ENCODE data around the gene UBR3. TPM values are rescaled to one million over a fixed set of nuclear protein-coding genes. Genes with fewer than 3 reads are reported as not detected.

The UBR3 gene
- total and polyA plus RNA-seq, 4 donors, result 6.1 to 63.9 (median 41.2) TPM

DNA sequence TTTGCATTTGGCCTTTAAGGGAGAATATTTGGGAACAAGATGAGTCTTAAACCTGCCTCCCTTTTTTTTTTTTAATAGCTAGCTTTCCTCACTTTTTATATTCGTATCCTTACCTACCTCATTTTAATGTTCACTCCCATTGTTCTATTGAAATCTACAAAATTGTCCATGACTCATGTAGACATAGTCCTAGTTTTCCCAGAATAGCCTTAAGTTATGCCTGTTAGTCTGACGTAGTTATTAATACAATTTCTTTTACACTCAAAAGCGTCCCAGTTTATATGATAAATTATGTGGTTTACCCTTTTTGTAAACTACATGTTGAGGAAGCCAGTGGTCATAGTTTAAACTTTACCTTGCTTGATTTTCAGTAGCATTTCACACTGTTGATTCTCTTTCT, 73.4 kb downstream of the UBR3 start:
- Histone ChIP-seq H3K4me1 (ENCODE audit: control insufficient read depth in 1 of 2, insufficient read depth in 2 of 2, low read length in 2 of 2) (no peaks in the 10 kb centered on the region), H3K9me3 (ENCODE audit: control insufficient read depth, low read length) (no peaks in the 10 kb centered on the region), H3K27ac (ENCODE audit: low read depth in 1 of 2, low read length in 2 of 2) (no peak overlapping the region), H3K36me3 (ENCODE audit: control insufficient read depth in 1 of 2, insufficient read depth in 2 of 2, low read length in 1 of 2) (no peaks in the 10 kb centered on the region), H3K4me3 (ENCODE audit: low read length in 2 of 2) (no peak overlapping the region), H3K27me3 (ENCODE audit: control insufficient read depth in 1 of 2, insufficient read depth in 2 of 2, low read length in 1 of 2) (no peaks in the 10 kb centered on the region)
- DNase-seq (no peak), ATAC-seq (ENCODE audit: low FRiP score) (no peak)
- intact Hi-C loops (cut with DNase I), result no loop called here
- 80 to 87% methylated on average over 3 of the region's 3 CpGs for WGBS, 2 donors

DNA sequence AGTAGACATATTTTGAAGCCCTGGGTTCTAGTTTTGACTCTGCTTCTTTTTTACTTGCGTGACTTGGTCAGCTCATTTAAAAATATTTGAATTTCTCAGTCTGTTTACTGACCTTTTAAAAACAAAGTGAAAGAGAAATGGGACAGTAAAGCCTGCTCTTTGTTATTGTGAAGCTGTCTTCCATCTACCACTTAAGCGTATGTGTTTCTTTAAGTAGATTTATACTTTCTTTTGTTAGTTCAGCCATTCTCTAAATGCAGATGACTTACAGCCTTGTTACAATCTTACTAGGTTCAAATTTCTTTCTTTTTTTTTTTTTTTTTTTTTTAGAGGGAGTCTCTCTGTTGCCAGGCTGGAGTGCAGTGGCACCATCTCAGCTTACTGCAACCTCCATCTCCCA, 79.5 kb downstream of the UBR3 start:
- DNase-seq, result no peak
- no peaks in the 10 kb centered on the region for H3K4me1 ChIP-seq (ENCODE audit: control insufficient read depth in 1 of 2, insufficient read depth in 2 of 2, low read length in 2 of 2)
- WGBS, 2 donors, result 97 to 98% methylated on average over 2 of the region's 2 CpGs
- H3K27ac ChIP-seq (ENCODE audit: low read depth in 1 of 2, low read length in 2 of 2), result no peak overlapping the region
- H3K4me3 ChIP-seq (ENCODE audit: low read length in 2 of 2), result no peak overlapping the region
- ATAC-seq (ENCODE audit: low FRiP score), result no peak
- H3K9me3 ChIP-seq (ENCODE audit: control insufficient read depth, low read length), result no peaks in the 10 kb centered on the region
- H3K27me3 ChIP-seq (ENCODE audit: control insufficient read depth in 1 of 2, insufficient read depth in 2 of 2, low read length in 1 of 2), result no peaks in the 10 kb centered on the region
- intact Hi-C loops (cut with DNase I), result no loop called here
- peaks cover 0 to 4% of the 10 kb centered on the region in 2 donors for H3K36me3 ChIP-seq (ENCODE audit: control insufficient read depth in 1 of 2, insufficient read depth in 2 of 2, low read length in 1 of 2)

DNA sequence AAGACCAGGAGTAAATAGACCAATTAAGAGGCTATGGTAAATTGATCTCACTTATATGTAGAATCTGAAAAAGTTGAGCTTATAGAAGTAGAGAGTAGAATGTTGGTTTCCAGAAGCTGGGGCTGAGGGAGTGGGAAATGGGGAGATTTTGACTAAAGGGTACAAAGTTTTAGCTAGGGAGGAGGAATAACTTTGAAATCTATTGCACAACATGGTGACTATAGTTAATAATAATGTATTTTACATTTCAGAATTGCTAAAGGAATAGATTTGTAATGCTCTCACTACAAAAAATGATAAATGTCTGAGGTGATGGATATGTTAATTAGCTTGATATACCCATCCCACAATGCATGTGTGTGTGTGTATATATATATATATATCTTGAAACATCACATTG, 82.1 kb downstream of the UBR3 start:
- H3K27ac ChIP-seq (ENCODE audit: low read depth in 1 of 2, low read length in 2 of 2), result no peak overlapping the region
- peaks cover 0 to 4% of the 10 kb centered on the region in 2 donors for H3K36me3 ChIP-seq (ENCODE audit: control insufficient read depth in 1 of 2, insufficient read depth in 2 of 2, low read length in 1 of 2)
- no peaks in the 10 kb centered on the region for H3K27me3 ChIP-seq (ENCODE audit: control insufficient read depth in 1 of 2, insufficient read depth in 2 of 2, low read length in 1 of 2)
- no peak overlapping the region for H3K4me3 ChIP-seq (ENCODE audit: low read length in 2 of 2)
- no peaks in the 10 kb centered on the region for H3K4me1 ChIP-seq (ENCODE audit: control insufficient read depth in 1 of 2, insufficient read depth in 2 of 2, low read length in 2 of 2)
- ATAC-seq (ENCODE audit: low FRiP score), result no peak
- DNase-seq, result no peak
- no peaks in the 10 kb centered on the region for H3K9me3 ChIP-seq (ENCODE audit: control insufficient read depth, low read length)
- intact Hi-C loops (cut with DNase I), result no loop called here

DNA sequence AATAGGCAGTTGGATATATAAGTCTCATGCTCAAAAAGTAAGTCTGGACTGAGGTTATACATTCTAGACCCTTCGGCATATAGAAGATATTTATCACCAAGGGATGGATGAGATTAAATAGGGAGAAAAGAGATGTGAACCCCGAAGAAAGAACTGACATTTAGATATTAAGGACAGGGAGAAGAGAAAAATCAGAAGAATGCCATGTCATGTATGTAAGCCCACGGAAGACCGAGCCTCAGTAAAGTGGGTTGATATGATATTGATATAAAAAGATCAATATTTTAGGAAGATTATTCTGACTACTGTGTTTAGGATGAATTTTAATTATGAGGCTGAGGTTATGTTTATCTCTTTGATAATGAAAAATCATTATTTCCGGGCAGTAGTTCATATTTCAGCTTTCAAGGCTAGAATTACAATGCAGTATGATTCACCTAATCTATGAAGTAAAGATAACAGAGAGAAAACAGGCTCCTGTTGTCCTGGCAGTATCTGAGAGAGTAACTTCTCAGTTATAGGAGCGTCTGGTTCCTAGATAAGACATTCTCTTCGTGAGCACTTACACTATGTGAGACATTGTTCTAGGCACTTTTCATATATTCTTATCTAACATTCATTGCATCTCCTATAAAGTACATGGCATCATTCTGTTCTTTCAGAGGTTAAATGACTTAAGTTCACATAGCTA, 83.0 kb downstream of the UBR3 start:
- no peak for DNase-seq
- 67 to 69% methylated on average over 7 of the region's 7 CpGs for WGBS, 2 donors
- Histone ChIP-seq H3K27me3 (ENCODE audit: control insufficient read depth in 1 of 2, insufficient read depth in 2 of 2, low read length in 1 of 2) (no peaks in the 10 kb centered on the region), H3K9me3 (ENCODE audit: control insufficient read depth, low read length) (no peaks in the 10 kb centered on the region), H3K4me3 (ENCODE audit: low read length in 2 of 2) (no peak overlapping the region), H3K4me1 (ENCODE audit: control insufficient read depth in 1 of 2, insufficient read depth in 2 of 2, low read length in 2 of 2) (no peaks in the 10 kb centered on the region), H3K27ac (ENCODE audit: low read depth in 1 of 2, low read length in 2 of 2) (no peak overlapping the region), H3K36me3 (ENCODE audit: control insufficient read depth in 1 of 2, insufficient read depth in 2 of 2, low read length in 1 of 2) (peaks cover 0 to 4% of the 10 kb centered on the region in 2 donors)
- ATAC-seq (ENCODE audit: low FRiP score), result no peak
- intact Hi-C loops (cut with DNase I), result no loop called here

DNA sequence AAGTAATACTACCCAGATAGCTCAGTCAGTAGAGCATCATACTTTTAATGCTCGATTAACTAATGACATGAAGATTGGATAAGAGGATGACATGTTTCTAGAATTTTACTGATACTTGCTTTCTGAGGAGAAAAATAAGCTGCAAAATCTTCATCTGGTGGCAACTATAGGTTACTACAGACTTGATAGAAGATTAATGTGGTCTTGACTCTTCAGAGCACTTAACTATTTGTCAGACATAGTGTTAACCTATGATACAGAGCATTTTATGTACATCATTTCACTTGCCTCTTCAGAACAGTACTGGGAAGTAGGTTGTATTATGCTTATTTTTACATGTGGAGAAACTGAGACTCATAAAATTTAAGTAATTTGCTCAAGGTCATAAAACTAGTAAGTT, 83.9 kb downstream of the UBR3 start:
- 87 to 88% methylated on average over 1 of the region's 1 CpG for WGBS, 2 donors
- Histone ChIP-seq H3K27me3 (ENCODE audit: control insufficient read depth in 1 of 2, insufficient read depth in 2 of 2, low read length in 1 of 2) (no peaks in the 10 kb centered on the region), H3K9me3 (ENCODE audit: control insufficient read depth, low read length) (no peaks in the 10 kb centered on the region), H3K27ac (ENCODE audit: low read depth in 1 of 2, low read length in 2 of 2) (no peak overlapping the region), H3K4me1 (ENCODE audit: control insufficient read depth in 1 of 2, insufficient read depth in 2 of 2, low read length in 2 of 2) (no peaks in the 10 kb centered on the region), H3K4me3 (ENCODE audit: low read length in 2 of 2) (no peak overlapping the region), H3K36me3 (ENCODE audit: control insufficient read depth in 1 of 2, insufficient read depth in 2 of 2, low read length in 1 of 2) (peaks cover 0 to 4% of the 10 kb centered on the region in 2 donors)
- intact Hi-C loops (cut with DNase I), result no loop called here
- DNase-seq (no peak), ATAC-seq (ENCODE audit: low FRiP score) (no peak)

DNA sequence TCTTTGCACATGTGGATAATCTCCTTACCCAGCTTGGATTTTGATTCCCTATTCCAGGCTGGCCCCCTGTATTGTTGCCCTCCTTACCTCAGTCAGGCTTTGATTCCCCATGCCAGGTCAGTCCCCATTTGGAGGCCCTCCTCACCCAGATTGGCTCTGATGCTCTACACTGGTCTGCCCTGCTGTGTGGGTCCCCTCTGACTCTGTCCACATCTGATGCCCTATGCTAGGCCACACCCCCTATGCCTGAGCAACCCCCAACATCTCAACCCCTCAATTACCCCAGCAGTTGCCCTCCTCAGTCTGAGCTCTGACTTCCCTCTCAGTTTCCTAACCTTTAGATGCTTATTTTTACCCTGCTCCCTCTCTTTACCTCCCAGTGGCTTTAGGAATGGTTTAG, 89.4 kb downstream of the UBR3 start:
- H3K4me1 ChIP-seq (ENCODE audit: control insufficient read depth in 1 of 2, insufficient read depth in 2 of 2, low read length in 2 of 2), result peaks cover 0 to 4% of the 10 kb centered on the region in 2 donors
- no peaks in the 10 kb centered on the region for H3K9me3 ChIP-seq (ENCODE audit: control insufficient read depth, low read length)
- intact Hi-C loops (cut with DNase I), result no loop called here
- no peaks in the 10 kb centered on the region for H3K36me3 ChIP-seq (ENCODE audit: control insufficient read depth in 1 of 2, insufficient read depth in 2 of 2, low read length in 1 of 2)
- H3K27ac ChIP-seq (ENCODE audit: low read depth in 1 of 2, low read length in 2 of 2), result no peak overlapping the region
- no peaks in the 10 kb centered on the region for H3K27me3 ChIP-seq (ENCODE audit: control insufficient read depth in 1 of 2, insufficient read depth in 2 of 2, low read length in 1 of 2)
- H3K4me3 ChIP-seq (ENCODE audit: low read length in 2 of 2), result no peak overlapping the region
- no peak for DNase-seq
- no peak for ATAC-seq (ENCODE audit: low FRiP score)

DNA sequence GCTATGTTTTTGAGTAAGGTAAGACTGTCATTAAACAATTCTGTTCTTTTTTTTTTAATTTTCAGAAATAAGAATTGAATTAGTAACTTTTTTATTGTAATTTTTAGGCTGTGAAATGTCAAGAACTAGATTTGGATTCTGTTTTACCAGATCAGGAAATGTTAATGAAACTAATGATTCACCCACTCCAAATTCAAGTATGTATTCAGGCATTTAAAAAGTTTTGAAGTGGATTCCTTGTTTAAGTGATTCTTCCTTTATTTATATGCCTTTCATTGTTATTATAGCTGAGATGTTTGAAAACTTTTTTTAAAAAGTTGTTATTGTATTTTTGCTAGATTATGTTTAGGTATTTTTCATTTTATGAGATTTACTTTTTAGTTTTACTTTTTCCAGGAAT, 96.7 kb downstream of the UBR3 start:
- intact Hi-C loops (cut with DNase I), result loop anchor here in 1 of 2 donors (10.0 kb wide), 1 partner anchor 399 kb away; no protein-coding TSS in a partner anchor
- Histone ChIP-seq H3K9me3 (ENCODE audit: control insufficient read depth, low read length) (no peaks in the 10 kb centered on the region), H3K27me3 (ENCODE audit: control insufficient read depth in 1 of 2, insufficient read depth in 2 of 2, low read length in 1 of 2) (no peaks in the 10 kb centered on the region), H3K4me3 (ENCODE audit: low read length in 2 of 2) (no peak overlapping the region), H3K36me3 (ENCODE audit: control insufficient read depth in 1 of 2, insufficient read depth in 2 of 2, low read length in 1 of 2) (no peaks in the 10 kb centered on the region), H3K27ac (ENCODE audit: low read depth in 1 of 2, low read length in 2 of 2) (no peak overlapping the region), H3K4me1 (ENCODE audit: control insufficient read depth in 1 of 2, insufficient read depth in 2 of 2, low read length in 2 of 2) (no peaks in the 10 kb centered on the region)
- DNase-seq, result no peak
- no peak for ATAC-seq (ENCODE audit: low FRiP score)

DNA sequence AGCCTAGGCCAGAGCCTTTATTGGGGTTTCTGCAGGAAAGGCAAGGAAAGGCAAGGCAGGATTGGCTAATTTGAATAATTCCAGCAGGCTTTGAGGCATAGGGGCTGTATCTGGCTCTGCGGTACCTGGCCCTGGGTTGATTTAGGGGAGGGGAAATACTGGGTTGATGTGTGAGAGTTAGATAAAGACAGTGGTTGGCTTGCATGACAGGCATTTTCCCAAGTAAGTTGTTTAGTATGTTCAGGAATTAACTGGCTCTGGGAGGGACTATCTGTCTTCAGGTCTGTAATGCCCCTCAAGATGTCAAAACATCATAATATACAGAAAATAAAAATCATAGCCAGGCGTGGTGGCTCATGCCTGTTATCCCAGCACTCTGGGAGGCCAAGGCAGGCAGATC, 98.7 kb downstream of the UBR3 start:
- no peak for DNase-seq
- H3K27ac ChIP-seq (ENCODE audit: low read depth in 1 of 2, low read length in 2 of 2), result no peak overlapping the region
- intact Hi-C loops (cut with DNase I), result loop anchor here in 1 of 2 donors (10.0 kb wide), 1 partner anchor 401 kb away; no protein-coding TSS in a partner anchor
- 89 to 95% methylated on average over 2 of the region's 2 CpGs for WGBS, 2 donors
- no peaks in the 10 kb centered on the region for H3K9me3 ChIP-seq (ENCODE audit: control insufficient read depth, low read length)
- ATAC-seq (ENCODE audit: low FRiP score), result no peak
- H3K27me3 ChIP-seq (ENCODE audit: control insufficient read depth in 1 of 2, insufficient read depth in 2 of 2, low read length in 1 of 2), result no peaks in the 10 kb centered on the region
- H3K4me3 ChIP-seq (ENCODE audit: low read length in 2 of 2), result no peak overlapping the region
- no peaks in the 10 kb centered on the region for H3K36me3 ChIP-seq (ENCODE audit: control insufficient read depth in 1 of 2, insufficient read depth in 2 of 2, low read length in 1 of 2)
- H3K4me1 ChIP-seq (ENCODE audit: control insufficient read depth in 1 of 2, insufficient read depth in 2 of 2, low read length in 2 of 2), result no peaks in the 10 kb centered on the region

DNA sequence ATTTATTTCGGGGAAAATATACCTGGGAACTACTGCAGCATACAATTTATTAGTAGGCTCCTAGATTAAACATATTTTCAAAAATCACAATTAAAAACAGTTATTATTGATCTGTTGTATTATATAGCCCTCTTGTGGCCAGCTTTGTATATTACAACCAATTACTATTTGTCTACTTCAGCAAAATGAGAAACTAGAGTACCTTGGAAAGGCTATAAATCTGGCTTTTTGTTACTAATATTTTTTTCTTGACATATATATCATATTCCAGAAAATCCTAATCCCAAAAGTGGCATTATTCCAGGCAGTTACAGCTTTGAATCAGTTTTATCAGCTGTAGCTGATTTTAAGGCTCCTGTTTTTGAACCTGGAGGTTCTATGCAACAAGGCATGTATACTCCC, 101.2 kb downstream of the UBR3 start:
- WGBS, 2 donors, result 62 to 65% methylated on average over 1 of the region's 1 CpG
- Histone ChIP-seq H3K9me3 (ENCODE audit: control insufficient read depth, low read length) (no peaks in the 10 kb centered on the region), H3K27ac (ENCODE audit: low read depth in 1 of 2, low read length in 2 of 2) (no peak overlapping the region), H3K4me3 (ENCODE audit: low read length in 2 of 2) (no peak overlapping the region), H3K36me3 (ENCODE audit: control insufficient read depth in 1 of 2, insufficient read depth in 2 of 2, low read length in 1 of 2) (no peaks in the 10 kb centered on the region), H3K27me3 (ENCODE audit: control insufficient read depth in 1 of 2, insufficient read depth in 2 of 2, low read length in 1 of 2) (no peaks in the 10 kb centered on the region), H3K4me1 (ENCODE audit: control insufficient read depth in 1 of 2, insufficient read depth in 2 of 2, low read length in 2 of 2) (no peaks in the 10 kb centered on the region)
- DNase-seq (no peak), ATAC-seq (ENCODE audit: low FRiP score) (no peak)
- intact Hi-C loops (cut with DNase I), result loop anchor here in 1 of 2 donors (10.0 kb wide), 1 partner anchor 404 kb away; no protein-coding TSS in a partner anchor
